ENCODE results near the gene MUC2.

Gene MUC2

GRCh38 chr11:1051356-1052132 is 23.1 kb upstream of the MUC2 start:
- no peak for DNase-seq (ENCODE audit: low read depth, low spot score)

GRCh38 chr11:1052133-1053011 is 22.3 kb upstream of the MUC2 start:
- DNase-seq (ENCODE audit: low read depth, low spot score): no peak

- DNase-seq (ENCODE audit: low read depth, low spot score): no peak
Observed at GRCh38 chr11:1053121-1053901, 21.4 kb upstream of the MUC2 start.

GRCh38 chr11:1054143-1055108 is 20.2 kb upstream of the MUC2 start:
- DNase-seq (ENCODE audit: low read depth, low spot score): no peak

GRCh38 chr11:1055109-1055703 is 19.5 kb upstream of the MUC2 start:
- no peak for DNase-seq (ENCODE audit: low read depth, low spot score)

- no peak for DNase-seq (ENCODE audit: low read depth, low spot score)
Observed at GRCh38 chr11:1055990-1056771, 18.5 kb upstream of the MUC2 start.

- no peak for DNase-seq (ENCODE audit: low read depth, low spot score)
Observed at GRCh38 chr11:1057806-1058205, 16.9 kb upstream of the MUC2 start.

GRCh38 chr11:1059759-1060158 is 14.9 kb upstream of the MUC2 start:
- no peak for DNase-seq (ENCODE audit: low read depth, low spot score)

- DNase-seq (ENCODE audit: low read depth, low spot score): no peak
Observed at GRCh38 chr11:1060410-1060809, 14.3 kb upstream of the MUC2 start.

- DNase-seq (ENCODE audit: low read depth, low spot score): no peak
Observed at GRCh38 chr11:1060852-1061616, 13.6 kb upstream of the MUC2 start.

- DNase-seq (ENCODE audit: low read depth, low spot score): no peak
Observed at GRCh38 chr11:1062075-1062820, 12.4 kb upstream of the MUC2 start.

- DNase-seq (ENCODE audit: low read depth, low spot score): no peak
Observed at GRCh38 chr11:1064167-1064566, 10.5 kb upstream of the MUC2 start.

GRCh38 chr11:1067812-1068496 is 6.7 kb upstream of the MUC2 start:
- DNase-seq (ENCODE audit: low read depth, low spot score): no peak

- no peak for DNase-seq (ENCODE audit: low read depth, low spot score)
Observed at GRCh38 chr11:1069740-1070139, 4.9 kb upstream of the MUC2 start.

- DNase-seq (ENCODE audit: low read depth, low spot score): no peak
Observed at GRCh38 chr11:1070594-1071462, 3.8 kb upstream of the MUC2 start.

GRCh38 chr11:1071571-1072115 is 3.0 kb upstream of the MUC2 start:
- DNase-seq (ENCODE audit: low read depth, low spot score): no peak

Data from smooth muscle cell of the brain vasculature (primary cell).